NCI-H526 treated with DMSO at 0.1 percent for 48 hours (cell line): ENCODE results near the gene ATP5PD.

Source experiments
- DNase-seq: peaks from one replicate; lab custom pipeline; 2025; lab: John Stamatoyannopoulos, UW

The ATP5PD gene

DNA sequence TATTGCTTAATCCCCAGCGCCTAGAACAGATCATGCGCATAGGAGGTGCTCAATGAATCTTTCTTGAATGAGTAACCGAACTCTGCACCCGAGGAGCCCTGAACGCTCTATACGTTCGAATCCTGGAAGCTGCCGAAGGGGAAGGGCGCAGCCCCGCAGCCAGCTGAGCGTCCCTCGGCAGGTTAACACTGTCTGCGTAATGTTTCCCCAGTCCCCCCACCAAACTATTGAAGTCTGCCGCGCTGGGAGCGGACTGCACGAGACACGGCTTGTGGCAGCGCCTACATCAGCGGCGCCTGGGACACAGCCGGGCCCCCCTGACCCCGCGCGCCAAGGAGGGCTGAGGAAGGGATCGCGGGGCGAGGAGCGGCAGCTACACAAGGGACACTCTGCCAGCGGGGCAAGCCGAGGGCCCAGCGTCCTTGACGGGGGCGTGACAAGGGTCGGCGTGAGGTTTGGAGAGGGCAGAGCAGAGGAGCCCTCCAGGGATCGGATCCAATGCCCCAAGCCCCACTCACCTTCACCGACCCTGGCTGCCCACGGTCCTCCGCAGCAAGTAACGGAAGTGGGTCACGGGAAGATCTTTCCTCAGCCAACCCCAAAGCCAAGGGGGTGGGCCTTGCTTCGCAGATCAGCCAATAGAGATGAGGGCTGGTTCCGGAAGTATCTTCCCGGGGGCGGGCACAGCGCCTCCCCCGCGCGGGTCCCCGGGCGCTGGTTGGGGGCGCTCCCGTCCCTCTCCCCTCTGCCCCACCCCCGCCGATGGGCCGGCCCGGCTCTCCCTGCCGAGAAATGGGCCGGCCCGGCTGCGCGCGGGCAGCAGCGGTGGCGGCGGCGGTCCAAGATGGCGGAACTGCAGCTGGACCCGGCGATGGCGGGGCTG is at the start of gene ATP5PD, which contains the start of gene KCTD2:
Gene ATP5PD, minus strand, starts transcription at position 563 of the 883 bp plus-strand sequence. CDS start 4,319 bp downstream, outside the sequence.
Gene KCTD2, plus strand, starts transcription at position 819 of the 883 bp plus-strand sequence. Its CDS starts 26 bp downstream, at position 845.
- peak; percentile 92 for DNase-seq

DNA sequence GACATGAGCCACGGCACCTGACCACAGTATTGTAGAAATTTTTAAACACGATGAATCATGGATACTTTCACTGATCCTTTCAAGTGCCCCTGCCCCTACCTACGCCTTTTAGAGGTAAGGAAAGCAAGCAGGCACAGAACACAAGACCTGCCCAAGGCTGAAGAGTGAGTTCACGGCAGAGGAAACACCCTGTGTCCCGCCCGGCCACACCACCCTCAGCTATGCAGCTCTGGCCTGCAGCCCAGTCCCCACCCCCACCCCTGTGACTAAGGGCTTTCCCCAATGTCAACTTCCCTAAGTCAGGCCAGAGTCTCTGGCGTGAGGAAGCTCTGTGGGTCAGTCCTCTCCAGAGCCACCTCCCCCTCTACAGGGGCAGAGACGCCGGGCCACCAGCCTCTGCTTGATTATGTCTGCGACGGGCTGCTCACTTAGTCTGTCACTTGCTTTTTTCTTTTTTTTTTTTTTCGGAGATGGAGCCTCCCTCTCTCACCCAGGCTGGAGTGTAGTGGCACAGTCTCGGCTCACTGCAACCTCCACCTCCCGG is 49.4 kb upstream of the ATP5PD start:
- DNase-seq, result no peak

DNA sequence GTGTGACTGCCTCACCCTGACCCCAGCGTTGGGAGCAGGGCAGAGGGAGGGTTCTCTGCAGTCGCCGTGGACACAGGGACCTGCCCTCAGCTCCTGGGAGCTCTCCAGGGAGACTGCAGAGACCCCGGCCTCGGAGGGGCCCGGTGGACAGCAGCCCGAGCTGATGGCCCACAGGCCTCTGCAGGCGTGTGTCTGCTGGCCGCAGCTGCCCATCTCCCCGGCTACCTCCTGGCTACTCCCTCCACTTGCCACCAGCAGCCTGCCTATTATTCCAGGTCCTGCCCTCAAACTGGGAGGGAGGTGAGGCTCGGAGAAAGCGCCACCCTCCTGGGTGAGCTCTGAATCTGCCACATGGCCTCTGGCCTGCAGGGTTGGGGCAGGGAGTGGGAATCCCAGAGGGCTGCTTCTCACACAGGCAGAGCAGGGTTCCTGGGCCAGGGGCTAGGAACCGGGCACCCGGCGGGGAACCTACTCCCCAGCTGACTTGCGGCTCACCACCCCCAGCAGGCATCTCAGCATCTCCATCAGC is 48.2 kb upstream of the ATP5PD start:
- DNase-seq, result no peak

DNA sequence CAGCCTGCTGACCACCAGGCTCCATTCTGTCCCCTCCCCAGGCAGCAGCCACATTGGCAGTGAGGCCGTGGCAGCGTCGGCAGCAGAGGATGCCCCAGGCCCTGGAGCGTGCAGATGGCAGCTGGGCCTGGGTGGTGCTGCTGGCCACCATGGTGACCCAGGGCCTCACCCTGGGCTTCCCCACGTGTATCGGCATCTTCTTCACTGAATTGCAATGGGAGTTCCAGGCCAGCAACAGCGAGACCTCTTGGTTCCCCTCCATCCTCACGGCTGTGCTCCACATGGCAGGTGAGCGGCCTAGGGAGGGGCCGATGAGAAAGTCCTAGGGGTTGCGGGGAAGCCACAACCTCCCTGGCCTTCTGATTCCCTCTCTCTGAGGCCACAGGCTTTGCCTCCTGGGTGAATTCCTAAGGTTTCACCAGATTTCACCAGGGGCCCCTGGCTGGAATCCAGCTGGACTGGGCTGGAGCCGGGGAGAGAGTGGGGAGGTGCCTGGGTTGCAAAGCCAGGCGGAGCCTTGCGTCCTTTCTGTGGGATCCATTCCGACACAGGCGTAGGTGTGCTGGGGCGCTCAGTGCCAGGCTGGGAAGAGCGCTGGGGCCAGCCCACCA is 46.9 kb upstream of the ATP5PD start:
- DNase-seq, result no peak

DNA sequence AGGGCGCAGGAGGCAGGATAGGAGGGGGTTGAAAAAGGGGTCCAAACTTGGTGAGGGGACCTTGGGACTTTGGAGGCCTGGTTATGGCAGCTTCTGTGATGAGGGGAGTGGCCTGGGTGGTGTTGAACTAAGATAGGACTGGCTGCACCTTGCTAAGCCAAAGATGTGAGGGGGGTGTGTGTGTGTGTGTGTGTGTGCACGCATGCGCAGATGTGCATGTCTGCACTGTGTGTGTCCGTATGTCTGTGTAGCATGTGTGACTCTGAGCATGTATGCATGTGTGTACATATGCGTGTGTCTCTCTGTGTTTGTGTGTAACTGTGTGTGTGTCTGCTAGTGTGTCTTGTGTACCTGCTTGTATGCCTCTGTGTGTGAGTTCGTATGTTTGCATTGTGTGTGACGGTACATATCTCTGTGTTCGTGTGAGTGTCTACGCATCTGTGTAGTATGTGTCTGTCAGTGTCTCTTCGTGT is 45.1 kb upstream of the ATP5PD start:
- no peak for DNase-seq

DNA sequence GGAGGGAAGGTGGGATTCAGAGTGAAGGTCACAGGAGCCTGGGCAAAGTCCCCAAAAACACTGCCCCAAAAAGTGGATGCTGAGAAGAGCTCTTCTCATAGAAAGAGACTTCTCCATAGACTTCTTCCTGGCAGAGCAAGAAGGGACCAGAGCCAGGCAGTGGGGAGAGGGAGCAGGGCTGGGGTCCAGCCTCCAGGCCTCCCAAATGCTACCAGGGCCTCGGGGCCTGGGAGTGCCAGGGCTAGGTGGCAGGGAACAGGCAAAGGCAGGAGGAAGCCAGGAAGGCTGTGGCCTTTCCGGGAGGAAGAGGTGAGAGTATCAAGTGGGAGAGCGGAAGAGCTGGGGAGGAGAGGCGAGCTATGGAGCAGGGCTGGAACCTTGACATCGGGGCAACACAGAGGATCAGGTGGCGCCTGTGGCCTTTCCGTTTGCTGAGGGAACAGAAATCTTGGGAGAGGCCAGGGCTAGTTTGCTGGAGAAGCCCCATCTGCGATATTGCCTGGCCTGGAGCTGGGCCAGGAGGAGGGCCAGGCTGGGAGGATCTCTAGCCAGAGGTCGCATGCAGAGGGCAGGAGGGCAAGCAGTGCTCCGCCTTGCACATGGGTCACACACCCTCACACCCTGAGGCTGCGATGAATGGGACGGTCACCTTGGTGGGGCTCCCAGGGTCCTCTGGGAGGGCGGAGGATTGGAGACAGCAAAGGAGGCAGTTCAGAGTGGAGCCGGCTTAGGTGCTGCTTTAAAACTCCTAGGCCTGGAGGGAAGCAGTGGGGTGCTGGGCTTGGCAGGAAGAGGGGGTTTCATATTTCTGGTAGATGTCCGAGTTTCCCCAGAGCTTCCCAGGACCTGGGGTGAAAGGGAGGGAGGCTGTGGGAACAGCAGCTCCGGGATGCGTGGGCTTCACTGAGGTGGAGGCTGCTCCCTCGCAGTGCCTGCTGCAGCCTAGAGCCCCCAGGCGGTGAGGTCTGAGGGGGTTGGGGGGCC is 44.4 kb upstream of the ATP5PD start:
- DNase-seq, result no peak

DNA sequence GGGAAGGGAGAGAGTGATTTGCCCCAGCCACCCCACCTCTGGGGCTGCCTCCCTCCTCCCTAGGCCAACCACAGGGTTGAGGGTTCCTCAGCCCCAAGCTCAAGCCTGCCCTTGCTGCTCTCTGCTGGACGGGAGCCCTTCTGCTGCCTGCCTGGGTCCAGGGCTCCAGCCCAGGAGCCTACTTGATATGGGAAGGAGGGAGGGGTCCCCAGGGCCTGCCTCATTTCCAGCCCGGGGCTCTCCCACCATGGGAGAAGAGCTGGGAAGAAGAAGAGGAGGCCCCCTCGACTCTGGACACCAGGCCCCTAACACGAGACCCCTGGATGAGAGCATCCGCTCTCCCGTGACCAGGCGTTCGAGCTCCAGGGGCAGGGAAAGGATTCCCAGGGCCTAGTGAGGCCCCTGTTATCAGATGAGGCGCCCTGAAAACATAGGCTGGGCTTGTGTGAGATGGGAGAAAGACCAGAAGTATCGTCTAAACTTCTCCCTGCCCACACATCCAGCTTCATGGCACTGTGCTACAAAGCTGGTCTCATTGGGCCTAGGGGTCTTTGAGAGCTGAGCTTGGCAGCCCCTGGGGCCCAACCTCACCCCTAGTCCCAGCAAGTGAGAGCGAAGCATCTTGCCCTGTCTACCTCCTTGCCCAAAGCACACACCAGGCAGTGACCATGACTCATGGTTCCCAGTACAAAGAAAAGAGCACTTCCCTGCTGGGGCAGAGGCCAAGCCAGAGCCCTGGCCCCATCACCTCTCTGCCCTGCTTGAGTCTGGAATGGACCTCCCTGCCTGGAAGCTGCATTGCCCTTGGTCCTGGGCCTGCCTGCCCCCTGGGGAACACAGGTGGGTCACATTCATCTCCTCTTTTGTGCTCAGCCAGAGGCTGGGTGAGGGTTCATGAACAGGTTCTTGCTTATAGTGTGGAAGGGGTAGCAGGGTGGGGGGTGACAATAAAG is 42.0 kb upstream of the ATP5PD start:
- no peak for DNase-seq

DNA sequence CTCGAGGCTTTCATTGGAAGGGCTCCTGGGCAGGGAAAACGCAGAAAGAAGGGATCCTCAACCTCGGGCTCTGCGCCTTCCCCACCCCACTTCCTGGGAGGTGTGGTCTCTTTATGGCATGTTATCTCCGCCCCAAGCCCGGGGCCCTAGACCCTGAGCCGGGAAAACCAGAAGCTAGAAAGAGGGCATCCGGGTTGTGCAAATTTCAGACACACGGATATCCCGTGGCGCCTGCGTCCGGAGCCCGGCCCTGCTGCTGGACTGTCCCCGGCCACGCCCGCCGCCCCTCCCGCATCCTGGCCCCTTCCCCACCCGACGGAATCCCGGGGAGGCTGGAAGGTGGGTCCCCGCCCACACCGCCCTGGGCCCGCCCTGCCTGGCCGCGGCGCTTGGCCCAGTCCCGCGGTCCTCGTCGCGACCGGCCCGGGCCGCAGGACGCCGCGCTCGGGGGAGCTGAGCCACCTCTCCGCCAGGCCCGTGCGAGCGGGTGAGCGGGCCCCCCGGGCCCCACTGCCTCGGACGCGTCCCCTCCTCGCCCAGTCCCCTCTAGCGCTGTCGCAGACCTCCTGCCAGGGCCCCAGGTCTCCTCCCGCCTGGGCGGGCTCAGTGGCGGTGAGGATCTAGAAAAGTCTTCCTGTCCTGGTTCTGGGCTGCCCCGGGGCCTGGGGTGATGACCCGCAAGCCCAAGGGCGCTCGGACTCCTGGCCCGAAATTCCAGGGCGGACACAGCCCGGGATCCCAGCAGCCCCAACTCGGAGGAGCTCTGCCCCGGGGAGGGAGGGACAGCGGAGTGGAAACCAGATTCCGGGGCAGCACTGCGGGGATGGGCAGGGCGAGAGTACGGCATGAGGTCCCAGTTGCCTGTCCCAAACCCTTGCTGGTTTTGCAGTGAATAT is 41.0 kb upstream of the ATP5PD start, which contains the start of gene SLC16A5:
Gene SLC16A5, plus strand, starts transcription at position 397 of the 896 bp plus-strand sequence. CDS start 5,683 bp downstream, outside the sequence.
- no peak for DNase-seq

DNA sequence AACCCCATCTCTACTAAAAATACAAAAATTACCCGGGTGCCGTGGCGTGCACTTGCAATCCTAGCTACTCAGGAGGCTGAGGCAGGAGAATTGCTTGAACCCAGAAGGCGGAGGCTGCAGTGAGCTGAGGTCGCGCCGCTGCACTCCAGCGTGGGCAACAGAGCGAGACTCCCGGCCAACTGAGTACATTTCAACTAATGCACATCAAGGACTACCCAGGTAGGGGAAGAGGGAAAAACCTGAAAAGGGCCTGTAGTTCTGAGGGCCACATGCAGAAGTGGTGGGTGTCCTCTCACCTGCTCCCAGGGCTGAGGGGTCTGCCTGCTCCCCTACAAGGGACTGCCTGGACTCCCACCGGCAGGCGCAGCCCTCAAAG is 40.4 kb upstream of the ATP5PD start:
- no peak for DNase-seq

DNA sequence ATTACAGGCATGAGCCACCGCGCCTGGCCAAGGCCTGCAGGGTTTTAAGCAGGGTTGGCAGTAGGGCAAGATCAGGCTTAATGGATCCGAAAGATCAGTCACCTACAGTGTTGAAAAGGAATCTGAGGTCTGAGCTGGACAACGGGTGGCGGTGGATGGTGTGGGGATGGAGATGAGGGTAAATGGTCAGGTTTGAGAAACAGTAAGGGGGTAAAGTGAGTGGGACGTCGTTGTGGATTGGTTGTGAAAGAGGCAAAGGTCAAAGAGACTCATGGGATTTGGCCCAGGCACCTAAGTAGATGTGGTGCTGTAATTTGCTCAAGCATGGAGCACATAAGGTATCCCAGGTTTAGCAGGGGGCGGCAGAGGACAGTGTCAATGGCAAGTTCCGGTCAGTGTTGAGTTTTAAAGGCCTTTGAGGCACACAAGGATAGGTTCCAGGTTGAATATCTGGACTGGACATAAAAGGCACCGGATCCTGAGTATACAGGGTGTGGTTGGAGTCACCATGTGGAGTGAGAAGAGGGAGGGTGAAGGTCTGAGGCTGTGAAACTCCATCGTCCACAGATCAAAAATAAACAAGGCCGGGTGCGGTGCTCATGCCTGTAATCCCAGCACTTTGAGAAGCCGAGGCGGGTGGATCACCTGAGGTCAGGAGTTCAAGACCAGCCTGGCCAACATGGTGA is 39.9 kb upstream of the ATP5PD start:
- no peak for DNase-seq

DNA sequence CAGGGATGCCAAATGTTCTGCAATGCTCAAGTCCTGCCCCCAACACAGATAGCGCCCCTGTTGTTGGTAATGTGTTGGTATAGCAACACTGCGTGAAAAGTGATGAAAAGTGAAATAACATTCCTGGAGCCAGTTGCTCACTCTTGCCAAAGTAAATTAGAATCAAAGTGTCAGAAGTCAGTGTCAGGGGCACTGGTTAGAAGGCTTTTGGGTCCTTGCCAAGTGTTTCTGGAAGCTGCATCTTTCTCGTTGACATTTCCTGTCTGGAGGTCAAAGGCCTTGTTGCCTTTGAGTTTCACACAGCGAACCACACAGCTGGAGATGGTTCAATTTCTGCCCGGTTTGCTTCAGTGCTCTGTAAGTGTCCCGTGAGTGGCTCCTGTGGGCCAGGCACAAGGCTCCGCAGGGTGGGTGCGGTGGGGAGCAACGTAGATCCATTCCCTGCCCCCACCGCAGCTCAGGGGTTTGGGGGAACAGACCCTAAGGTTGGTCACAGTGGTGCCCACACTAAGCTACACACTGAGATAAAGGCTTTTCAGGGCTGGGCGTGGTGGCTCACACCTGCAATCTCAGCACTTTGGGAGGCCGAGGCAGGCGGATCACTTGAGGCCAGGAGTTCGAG is 37.4 kb upstream of the ATP5PD start:
- DNase-seq, result no peak

DNA sequence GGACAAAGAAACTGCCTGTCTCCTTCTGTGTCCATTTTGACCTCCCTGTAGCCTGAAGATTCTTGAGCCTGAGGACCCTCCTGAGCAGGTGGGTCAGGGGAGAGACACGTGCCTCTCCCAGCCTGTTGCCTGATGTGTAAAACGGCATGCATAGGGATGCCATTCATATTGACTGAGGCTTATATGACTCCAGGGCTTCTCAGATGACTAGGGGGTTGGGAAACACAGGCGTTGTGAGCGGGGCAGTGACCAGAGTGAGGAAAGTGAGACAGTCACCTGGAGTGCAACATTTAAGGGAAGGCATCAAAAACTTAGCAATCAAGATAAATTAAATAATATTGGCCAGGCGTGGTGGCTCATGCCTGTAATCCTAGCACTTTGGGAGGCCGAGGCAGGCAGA is 35.9 kb upstream of the ATP5PD start:
- no peak for DNase-seq

DNA sequence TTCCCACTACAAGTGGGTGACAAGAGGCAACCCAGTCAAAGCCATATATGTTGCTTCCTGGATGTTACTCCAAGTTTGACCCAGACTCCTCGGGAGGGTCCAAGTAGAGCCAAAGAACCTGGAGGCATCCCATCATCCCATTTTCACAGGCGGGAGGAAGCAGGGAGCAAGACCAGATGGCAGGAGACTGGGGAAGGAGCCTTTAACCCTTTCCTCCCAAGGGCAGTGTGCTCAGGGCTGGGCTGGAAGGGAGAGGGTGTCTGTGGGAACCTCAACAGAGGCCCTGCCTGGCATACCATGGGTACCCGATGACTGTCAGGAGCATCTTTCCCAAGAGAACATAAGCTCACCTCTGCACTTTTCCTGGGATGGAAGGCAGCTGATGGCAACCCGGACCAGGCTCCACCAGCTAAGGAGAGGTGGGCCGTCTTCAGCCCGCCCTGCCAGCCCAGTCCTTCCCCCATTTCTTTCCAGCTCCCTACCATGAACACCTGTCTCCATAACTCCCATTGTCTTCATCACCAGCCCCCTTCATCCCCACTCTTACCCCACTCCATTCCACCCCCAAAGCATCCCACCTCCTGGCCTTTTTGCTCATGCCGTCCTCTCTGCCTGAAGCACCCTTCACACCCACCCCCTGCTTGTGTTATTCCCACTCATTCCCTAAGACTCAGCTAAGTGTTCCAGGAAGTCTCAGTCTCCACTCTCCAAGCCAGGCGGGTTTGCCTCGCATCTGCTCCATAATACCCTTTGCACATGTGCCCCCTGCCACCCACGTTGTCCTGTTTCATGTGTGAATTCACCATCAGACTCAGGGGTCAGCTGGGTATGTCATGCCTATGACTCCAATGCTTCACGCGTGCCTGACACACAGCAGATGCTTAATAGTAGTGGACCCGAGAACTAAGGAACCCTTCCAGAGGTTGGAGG is 35.1 kb upstream of the ATP5PD start:
- DNase-seq, result no peak

DNA sequence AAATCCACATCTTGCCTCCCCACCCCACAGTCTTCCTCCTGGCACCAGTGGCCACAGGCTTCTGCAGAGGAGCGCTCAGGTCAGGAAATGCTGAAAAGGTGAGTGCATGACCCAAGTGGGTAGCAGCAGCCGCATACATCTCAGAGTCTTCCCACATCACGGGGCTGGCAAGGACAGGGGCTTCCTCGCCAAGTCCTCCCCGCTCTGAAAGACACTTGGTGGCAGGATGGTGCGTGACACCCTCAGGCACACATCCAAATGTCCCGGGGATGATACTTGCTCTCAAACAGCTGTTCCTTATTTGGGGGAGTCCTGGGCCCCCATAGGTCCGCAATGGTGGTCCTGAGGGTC is 32.2 kb upstream of the ATP5PD start:
- DNase-seq, result no peak

DNA sequence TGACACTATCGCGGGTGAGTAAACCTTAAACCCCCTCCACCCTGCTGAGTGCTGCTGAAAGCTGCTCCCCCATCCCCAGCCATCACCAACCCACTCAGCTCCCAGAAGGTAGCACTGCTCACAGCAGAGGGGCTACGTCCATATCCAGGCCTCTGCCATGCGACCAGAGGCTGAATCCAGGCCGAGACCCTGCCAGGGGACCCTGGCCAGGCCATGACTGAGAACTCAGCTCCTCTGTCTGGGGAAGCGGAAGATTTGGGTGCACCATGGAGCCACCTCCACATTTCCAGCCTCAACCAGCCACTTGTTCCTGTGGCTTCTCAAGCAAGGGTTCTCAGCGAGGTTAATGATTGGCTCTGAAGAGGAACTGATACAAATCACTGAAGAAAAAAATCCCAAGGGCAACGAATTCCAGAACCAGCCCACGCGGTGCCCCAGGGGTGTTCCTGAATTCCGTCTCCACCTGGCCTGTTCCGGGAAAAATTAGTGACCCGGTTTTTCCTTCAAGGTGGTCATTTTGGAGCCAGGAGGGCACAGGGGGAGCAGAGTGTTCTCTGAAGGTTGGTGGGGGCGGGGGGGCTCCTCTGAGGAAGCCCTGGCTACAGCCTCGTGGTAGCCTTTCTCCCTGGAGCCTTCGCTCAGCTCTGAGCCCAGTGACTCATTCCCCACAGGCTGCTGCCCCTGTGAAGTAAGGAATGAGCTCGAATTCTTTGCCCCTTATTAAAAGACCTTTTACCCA is 31.7 kb upstream of the ATP5PD start:
- no peak for DNase-seq
